SK-N-SH treated with all-trans-retinoic acid at 6 μM for 48 hours (cell line): ENCODE data around the gene SEZ6L.

ENCODE experiments used
- ATAC-seq: fragments of 200-7000 bp; cut with Tn5 transposase; 3 replicates; pipeline ENCODE4 v1.9.1; 2020; ENCODE audit warnings: mild to moderate bottlenecking, moderate library complexity
- ARNTL ChIP-seq: fragments of 450-650 bp; formaldehyde crosslinking; IDR thresholded peaks from 2 replicates; pipeline ENCODE4 v1.5.0; 2020; ENCODE audit warnings: low read depth, mild to moderate bottlenecking, moderate library complexity, borderline replicate concordance
- BACH2 ChIP-seq: fragments of 250-450 bp; sonication (Bioruptor Pico); IDR thresholded peaks from 2 replicates; pipeline ENCODE4 v1.9.0; 2021; ENCODE audit warnings: mild to moderate bottlenecking, borderline replicate concordance
- CSRNP3 ChIP-seq: fragments of 250-450 bp; sonication (Bioruptor Pico); IDR thresholded peaks from 2 replicates; pipeline ENCODE4 v1.5.1; 2021; ENCODE audit warnings: mild to moderate bottlenecking, moderate library complexity
- GLIS3 ChIP-seq: fragments of 250-450 bp; sonication (Bioruptor Pico); IDR thresholded peaks from 2 replicates; pipeline ENCODE4 v1.5.0; 2020; ENCODE audit warnings: mild to moderate bottlenecking, moderate library complexity
- ISL1 ChIP-seq: fragments of 250-450 bp; sonication (Bioruptor Pico); IDR thresholded peaks from 2 replicates; pipeline ENCODE4 v2.1.2; 2022; ENCODE audit warnings: mild to moderate bottlenecking, moderate library complexity
- OSR1 ChIP-seq: fragments of 250-450 bp; sonication (Bioruptor Pico); IDR thresholded peaks from 2 replicates; pipeline ENCODE4 v1.8.0; 2022; ENCODE audit warnings: moderate library complexity, mild to moderate bottlenecking, inconsistent platforms
- PATZ1 ChIP-seq: fragments of 250-450 bp; sonication (Bioruptor Pico); IDR thresholded peaks from 2 replicates; pipeline ENCODE4 v1.8.0; 2020; ENCODE audit warnings: mild to moderate bottlenecking, moderate library complexity, borderline replicate concordance
- POU6F1 ChIP-seq: fragments of 250-450 bp; sonication (Bioruptor Pico); IDR thresholded peaks from 2 replicates; pipeline ENCODE4 v1.8.0; 2021; ENCODE audit warnings: low read depth, mild to moderate bottlenecking, moderate library complexity, borderline replicate concordance
- PPARA ChIP-seq: fragments of 250-450 bp; sonication (Bioruptor Pico); IDR thresholded peaks from 2 replicates; pipeline ENCODE4 v1.5.0; 2020; ENCODE audit warnings: mild to moderate bottlenecking, borderline replicate concordance
- RARB ChIP-seq: fragments of 250-450 bp; sonication (Bioruptor Pico); IDR thresholded peaks from 2 replicates; pipeline ENCODE4 v1.8.0; 2021; ENCODE audit warnings: mild to moderate bottlenecking, moderate library complexity
- SNAI2 ChIP-seq: fragments of 250-450 bp; sonication (Bioruptor Pico); IDR thresholded peaks from 2 replicates; pipeline ENCODE4 v1.5.0; 2020; ENCODE audit warnings: mild to moderate bottlenecking, moderate library complexity
- TCF4 ChIP-seq: fragments of 250-450 bp; sonication (Bioruptor Pico); IDR thresholded peaks from 2 replicates; pipeline ENCODE4 v1.8.0; 2021; ENCODE audit warnings: mild to moderate bottlenecking, moderate library complexity, borderline replicate concordance
- TOX ChIP-seq: fragments of 250-450 bp; sonication (Bioruptor Pico); IDR thresholded peaks from 2 replicates; pipeline ENCODE4 v1.8.0; 2021; ENCODE audit warnings: mild to moderate bottlenecking, moderate library complexity, borderline replicate concordance
- TSHZ2 ChIP-seq: fragments of 250-450 bp; sonication (Bioruptor Pico); IDR thresholded peaks from 2 replicates; pipeline ENCODE4 v1.5.0; 2020; ENCODE audit warnings: mild to moderate bottlenecking, moderate library complexity
- ZFP3 ChIP-seq: fragments of 250-450 bp; sonication (Bioruptor Pico); IDR thresholded peaks from 2 replicates; pipeline ENCODE4 v1.5.0; 2020; ENCODE audit warnings: mild to moderate bottlenecking, moderate library complexity
- ZFP30 ChIP-seq: fragments of 450-650 bp; formaldehyde crosslinking; IDR thresholded peaks from 2 replicates; pipeline ENCODE4 v1.5.0; 2022; ENCODE audit warnings: mild to moderate bottlenecking, moderate library complexity
- ZNF565 ChIP-seq: fragments of 450-650 bp; formaldehyde crosslinking; conservative IDR thresholded peaks from 2 replicates; pipeline ENCODE4 v1.5.0; 2020; ENCODE audit warnings: low read depth, mild to moderate bottlenecking, moderate library complexity
- ZNF70 ChIP-seq: fragments of 450-650 bp; formaldehyde crosslinking; IDR thresholded peaks from 2 replicates; pipeline ENCODE4 v1.5.0; 2020; ENCODE audit warnings: mild to moderate bottlenecking, moderate library complexity
- ZNF8 ChIP-seq: fragments of 450-650 bp; formaldehyde crosslinking; IDR thresholded peaks from 2 replicates; pipeline ENCODE4 v1.5.0; 2020; ENCODE audit warnings: mild to moderate bottlenecking, moderate library complexity

SEZ6L gene

GRCh38 chr22:26251869-26252268, 82.6 kb downstream of the SEZ6L start:
- TF ChIP-seq ARNTL (CRISPR knock-in tag) (no peak), PATZ1 (CRISPR knock-in tag) (no peak), ZNF70 (CRISPR knock-in tag) (no peak), TOX (CRISPR knock-in tag) (no peak), GLIS3 (CRISPR knock-in tag) (no peak), ZFP3 (CRISPR knock-in tag) (no peak), TCF4 (no peak), OSR1 (CRISPR knock-in tag) (no peak), ZFP30 (CRISPR knock-in tag) (no peak), CSRNP3 (CRISPR knock-in tag) (no peak), ZNF565 (CRISPR knock-in tag) (no peak), POU6F1 (no peak), ISL1 (CRISPR knock-in tag) (no peak), RARB (CRISPR knock-in tag) (no peak)
- TF ChIP-seq, all 23 proteins: peak for 0
- ATAC-seq: no peak

GRCh38 chr22:26259510-26259909, 90.2 kb downstream of the SEZ6L start:
- ATAC-seq: no peak
- no peak for TF ChIP-seq PPARA (CRISPR knock-in tag)
- TF ChIP-seq TSHZ2 (CRISPR knock-in tag): no peak
- no peak for TF ChIP-seq ZNF565 (CRISPR knock-in tag)
- no peak for TF ChIP-seq ZNF70 (CRISPR knock-in tag)
- no peak for TF ChIP-seq TCF4
- TF ChIP-seq ARNTL (CRISPR knock-in tag): no peak
- TF ChIP-seq OSR1 (CRISPR knock-in tag): no peak
- TF ChIP-seq ZFP30 (CRISPR knock-in tag): no peak
- no peak for TF ChIP-seq ZFP3 (CRISPR knock-in tag)
- no peak for TF ChIP-seq SNAI2 (CRISPR knock-in tag)
- no peak for TF ChIP-seq POU6F1
- TF ChIP-seq ZNF8: no peak
- no peak for TF ChIP-seq GLIS3 (CRISPR knock-in tag)
- no peak for TF ChIP-seq ISL1 (CRISPR knock-in tag)
- no peak for TF ChIP-seq PATZ1 (CRISPR knock-in tag)
- no peak for TF ChIP-seq BACH2 (CRISPR knock-in tag)
- TF ChIP-seq TOX (CRISPR knock-in tag): no peak
